Right lobe of liver (tissue), 4 donors: Measurements from ENCODE around the gene UBE2S.

Experiments
- POLR2A ChIP-seq: fragments of 450-650 bp; IDR thresholded peaks from one replicate; pipeline ENCODE4 v1.6.1; 2017; ENCODE audit warnings: antibody characterized with exemption, mild to moderate bottlenecking
- TF ChIP-seq, protein P1 (sequence below), 4 donors: fragments of 200-600 bp in 3 of 4; fragments of 450-650 bp in 1 of 4; IDR thresholded peaks; one replicate each; pipeline versions ENCODE4 v1.5.1 to v1.8.0; 2016 to 2022; ENCODE audit warnings: antibody characterized with exemption in 4 of 4, mild to moderate bottlenecking in 2 of 4
- donor health status: DM: no; HTN: no; CAD: no.
- donor health status: DM: no; HTN: no; CAD: no.
- donor health status: DM: no; HTN: yes; CAD: no.

DNA sequence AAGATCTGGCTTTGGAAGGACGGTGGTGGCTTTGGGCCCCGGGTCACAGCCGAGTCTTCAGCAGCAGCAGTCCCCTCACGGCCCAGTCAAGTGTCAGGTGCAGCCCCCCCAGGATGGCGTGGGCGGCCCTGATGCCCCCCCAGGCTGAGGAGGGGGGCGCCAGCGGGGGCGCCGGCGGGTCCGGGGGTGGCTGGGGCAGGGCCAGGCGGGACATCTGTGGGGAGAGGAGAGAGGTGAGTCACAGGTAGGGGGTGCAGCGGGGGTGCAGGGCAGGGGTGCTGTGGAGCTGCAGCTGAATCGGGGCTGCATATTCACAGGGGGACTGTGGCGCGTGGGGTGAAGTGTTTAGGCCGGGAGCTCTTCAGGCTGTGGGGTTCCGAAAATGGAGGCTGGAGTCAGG lies 41.6 kb downstream of the UBE2S start:
- TF ChIP-seq, protein P1, sequence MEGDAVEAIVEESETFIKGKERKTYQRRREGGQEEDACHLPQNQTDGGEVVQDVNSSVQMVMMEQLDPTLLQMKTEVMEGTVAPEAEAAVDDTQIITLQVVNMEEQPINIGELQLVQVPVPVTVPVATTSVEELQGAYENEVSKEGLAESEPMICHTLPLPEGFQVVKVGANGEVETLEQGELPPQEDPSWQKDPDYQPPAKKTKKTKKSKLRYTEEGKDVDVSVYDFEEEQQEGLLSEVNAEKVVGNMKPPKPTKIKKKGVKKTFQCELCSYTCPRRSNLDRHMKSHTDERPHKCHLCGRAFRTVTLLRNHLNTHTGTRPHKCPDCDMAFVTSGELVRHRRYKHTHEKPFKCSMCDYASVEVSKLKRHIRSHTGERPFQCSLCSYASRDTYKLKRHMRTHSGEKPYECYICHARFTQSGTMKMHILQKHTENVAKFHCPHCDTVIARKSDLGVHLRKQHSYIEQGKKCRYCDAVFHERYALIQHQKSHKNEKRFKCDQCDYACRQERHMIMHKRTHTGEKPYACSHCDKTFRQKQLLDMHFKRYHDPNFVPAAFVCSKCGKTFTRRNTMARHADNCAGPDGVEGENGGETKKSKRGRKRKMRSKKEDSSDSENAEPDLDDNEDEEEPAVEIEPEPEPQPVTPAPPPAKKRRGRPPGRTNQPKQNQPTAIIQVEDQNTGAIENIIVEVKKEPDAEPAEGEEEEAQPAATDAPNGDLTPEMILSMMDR (IDR thresholded peaks at IDR 0.05), result no peak
- no peak for TF ChIP-seq POLR2A
